Measurements from ENCODE around the gene TRAPPC12.

The TRAPPC12 gene

GRCh38 chr2:3486047-3487027 lies 106.8 kb downstream of the TRAPPC12 start:
- Histone ChIP-seq H3K4me1 (peaks cover 68% of the 10 kb centered on the region), H3K36me3 (peaks cover 8% of the 10 kb centered on the region; the same call in 1 of the 2 replicates), H3K27ac (no peak overlapping the region), H3K9me3 (0 out of 2 replicates have a peak, but pooled peaks cover 3% of the 10 kb centered on the region), H4K20me1 (no peaks in the 10 kb centered on the region), H3K27me3 (no peaks in the 10 kb centered on the region), H3K4me3 (no peak overlapping the region), H3K9ac (no peak overlapping the region), H3K4me2 (no peak overlapping the region)
- no peak for TF ChIP-seq Cebpa-rat (IDR thresholded peaks at IDR 0.05)

- no peak overlapping the region for H3K27ac ChIP-seq
- peak overlapping the region; percentile 86 for H3K4me2 ChIP-seq
- H3K27me3 ChIP-seq: no peaks in the 10 kb centered on the region
- H4K20me1 ChIP-seq: no peaks in the 10 kb centered on the region
- H3K36me3 ChIP-seq: peaks cover 8% of the 10 kb centered on the region; the same call in 1 of the 2 replicates
- no peak for TF ChIP-seq Cebpa-rat (IDR thresholded peaks at IDR 0.05)
- peaks cover 68% of the 10 kb centered on the region for H3K4me1 ChIP-seq
- 0 out of 2 replicates have a peak, but pooled peaks cover 3% of the 10 kb centered on the region for H3K9me3 ChIP-seq
- no peak overlapping the region for H3K9ac ChIP-seq
- no peak overlapping the region for H3K4me3 ChIP-seq
Measured at GRCh38 chr2:3487028-3487425, 107.5 kb downstream of the TRAPPC12 start.

- 0 out of 2 replicates have a peak, but pooled peaks cover 3% of the 10 kb centered on the region for H3K9me3 ChIP-seq
- H3K4me2 ChIP-seq: peak overlapping the region; percentile 86
- no peak for TF ChIP-seq Cebpa-rat (IDR thresholded peaks at IDR 0.05)
- no peak overlapping the region for H3K4me3 ChIP-seq
- no peak overlapping the region for H3K27ac ChIP-seq
- H3K4me1 ChIP-seq: peaks cover 67% of the 10 kb centered on the region
- peaks cover 8% of the 10 kb centered on the region; the same call in 1 of the 2 replicates for H3K36me3 ChIP-seq
- no peaks in the 10 kb centered on the region for H3K27me3 ChIP-seq
- H4K20me1 ChIP-seq: no peaks in the 10 kb centered on the region
- no peak overlapping the region for H3K9ac ChIP-seq
Measured at GRCh38 chr2:3487432-3487831, 107.9 kb downstream of the TRAPPC12 start.

- TF ChIP-seq Cebpa-rat (IDR thresholded peaks at IDR 0.05): no peak
- no peaks in the 10 kb centered on the region for H3K27me3 ChIP-seq
- H3K9me3 ChIP-seq: 0 out of 2 replicates have a peak, but pooled peaks cover 3% of the 10 kb centered on the region
- H3K4me2 ChIP-seq: peak overlapping the region; percentile 86
- no peaks in the 10 kb centered on the region for H4K20me1 ChIP-seq
- H3K4me1 ChIP-seq: peaks cover 60% of the 10 kb centered on the region
- H3K27ac ChIP-seq: no peak overlapping the region
- no peak overlapping the region for H3K9ac ChIP-seq
- no peak overlapping the region for H3K4me3 ChIP-seq
- peaks cover 8% of the 10 kb centered on the region; the same call in 1 of the 2 replicates for H3K36me3 ChIP-seq
Measured at GRCh38 chr2:3488061-3488531, 108.6 kb downstream of the TRAPPC12 start.

GRCh38 chr2:3488855-3489763 lies 109.6 kb downstream of the TRAPPC12 start:
- Histone ChIP-seq H3K9me3 (0 out of 2 replicates have a peak, but pooled peaks cover 3% of the 10 kb centered on the region), H3K4me3 (no peak overlapping the region), H3K27me3 (no peaks in the 10 kb centered on the region), H3K9ac (peak overlapping the region; percentile 53), H3K27ac (no peak overlapping the region), H4K20me1 (no peaks in the 10 kb centered on the region), H3K4me2 (peak overlapping the region; percentile 86), H3K4me1 (peaks cover 59% of the 10 kb centered on the region), H3K36me3 (peaks cover 8% of the 10 kb centered on the region; the same call in 1 of the 2 replicates)
- TF ChIP-seq Cebpa-rat (IDR thresholded peaks at IDR 0.05): no peak

- Histone ChIP-seq H3K4me1 (peaks cover 59% of the 10 kb centered on the region), H3K9ac (no peak overlapping the region), H3K27ac (no peak overlapping the region), H3K27me3 (no peaks in the 10 kb centered on the region), H3K4me2 (peak overlapping the region; percentile 86), H4K20me1 (no peaks in the 10 kb centered on the region), H3K4me3 (no peak overlapping the region), H3K36me3 (peaks cover 8% of the 10 kb centered on the region; the same call in 1 of the 2 replicates), H3K9me3 (0 out of 2 replicates have a peak, but pooled peaks cover 3% of the 10 kb centered on the region)
- no peak for TF ChIP-seq Cebpa-rat (IDR thresholded peaks at IDR 0.05)
Measured at GRCh38 chr2:3489764-3490115, 110.2 kb downstream of the TRAPPC12 start.

GRCh38 chr2:3490191-3491170 lies 111.0 kb downstream of the TRAPPC12 start:
- 0 out of 2 replicates have a peak, but pooled peaks cover 3% of the 10 kb centered on the region for H3K9me3 ChIP-seq
- H3K27ac ChIP-seq: no peak overlapping the region
- H3K4me3 ChIP-seq: no peak overlapping the region
- peak overlapping the region; percentile 86 for H3K4me2 ChIP-seq
- H4K20me1 ChIP-seq: no peaks in the 10 kb centered on the region
- H3K27me3 ChIP-seq: no peaks in the 10 kb centered on the region
- H3K36me3 ChIP-seq: peaks cover 15% of the 10 kb centered on the region; the same call in 1 of the 2 replicates
- H3K9ac ChIP-seq: peak overlapping the region; percentile 7; the same call in 1 of the 2 replicates
- TF ChIP-seq Cebpa-rat (IDR thresholded peaks at IDR 0.05): no peak
- peaks cover 59% of the 10 kb centered on the region for H3K4me1 ChIP-seq

- no peak for TF ChIP-seq Cebpa-rat (IDR thresholded peaks at IDR 0.05)
- H3K4me3 ChIP-seq: no peak overlapping the region
- peaks cover 59% of the 10 kb centered on the region for H3K4me1 ChIP-seq
- 0 out of 2 replicates have a peak, but pooled peaks cover under 1% of the 10 kb centered on the region for H3K9me3 ChIP-seq
- no peaks in the 10 kb centered on the region for H3K27me3 ChIP-seq
- H3K27ac ChIP-seq: no peak overlapping the region
- peaks cover 15% of the 10 kb centered on the region for H3K36me3 ChIP-seq
- H3K9ac ChIP-seq: no peak overlapping the region
- no peaks in the 10 kb centered on the region for H4K20me1 ChIP-seq
- peak overlapping the region; percentile 86 for H3K4me2 ChIP-seq
Measured at GRCh38 chr2:3491306-3491705, 111.8 kb downstream of the TRAPPC12 start.
